ENCODE measurements around the gene PLA2G6. TPM values are rescaled to one million over a fixed set of nuclear protein-coding genes. Genes with fewer than 3 reads are reported as not detected.
A peak's percentile ranks its signal among the peaks of the same experiment; 100 is the strongest.

Gene PLA2G6
- total and polyA plus RNA-seq, 2 of the 4 experiments (the other 2 are of a cell fraction) = 6.1 to 10.3 TPM

GRCh38 chr22:38165922-38166593, 15.6 kb downstream of the PLA2G6 start:
- Histone ChIP-seq H3K23ac (ENCODE audit: low read depth, low read length) (no peak overlapping the region), H3K9ac (ENCODE audit: low read depth, low read length) (no peak overlapping the region), H4K5ac (ENCODE audit: low read depth, low read length) (no peak overlapping the region), H3K27ac (ENCODE audit: insufficient read depth, low read length) (no peak overlapping the region), H4K91ac (ENCODE audit: insufficient read depth, low read depth, low read length) (no peak overlapping the region), H4K20me1 (ENCODE audit: insufficient read depth, low read length) (no peaks in the 10 kb centered on the region), H2BK120ac (ENCODE audit: low read depth, low read length) (no peak overlapping the region), H2AK5ac (ENCODE audit: low read depth, low read length) (peak overlapping the region; percentile 88; the same call in 1 of the 2 replicates), H3K4me1 (ENCODE audit: control insufficient read depth, insufficient read depth, low read length) (peaks cover 6% of the 10 kb centered on the region; the same call in 1 of the 2 replicates), H4K8ac (ENCODE audit: low read depth in 2 of 2, low read length in 2 of 2) (peak overlapping the region in 1 of 2 experiments; percentile 30; a peak in 1 of 4 replicates), H3K14ac (replicated peaks; ENCODE audit: low read depth, low read length) (0 out of 2 replicates have a peak overlapping the region, but pooled peaks have one; percentile 37), H3K56ac (ENCODE audit: extremely low read depth, insufficient read depth, low read length) (no peak overlapping the region), H2BK5ac (ENCODE audit: low read depth, low read length, poor library complexity, severe bottlenecking) (no peak overlapping the region), H2BK15ac (ENCODE audit: low read depth, low read length) (no peak overlapping the region), H2BK20ac (ENCODE audit: low read depth, low read length) (no peak overlapping the region), H3K4me3 (ENCODE audit: insufficient read depth, low read depth, low read length) (no peak overlapping the region), H3K36me3 (ENCODE audit: control insufficient read depth, insufficient read depth, low read length) (no peaks in the 10 kb centered on the region; the same call in 1 of the 2 replicates), H3K9me1 (ENCODE audit: insufficient read depth, low read length) (peaks cover 7% of the 10 kb centered on the region; the same call in 1 of the 2 replicates), H2AFZ (replicated peaks; ENCODE audit: low read length, poor library complexity) (peak overlapping the region; percentile 79), H3K9me3 (ENCODE audit: control insufficient read depth, insufficient read depth, low read length) (no peaks in the 10 kb centered on the region), H3K27me3 (ENCODE audit: control insufficient read depth, insufficient read depth, low read length) (no peaks in the 10 kb centered on the region), H3K4ac (ENCODE audit: low read depth, low read length) (peak overlapping the region; percentile 35; the same call in 1 of the 2 replicates), H3K18ac (ENCODE audit: low read depth, low read length) (no peak overlapping the region), H3K79me1 (ENCODE audit: low read depth in 1 of 2, low read length in 2 of 2) (no peaks in the 10 kb centered on the region; a peak in 1 of 4 replicates), H2AK9ac (replicated peaks; ENCODE audit: low read depth, low read length, poor library complexity) (no peak overlapping the region), H3K4me2 (ENCODE audit: low read depth, low read length) (no peak overlapping the region)
- POLR2A ChIA-PET (ENCODE audit: unreplicated experiment) = no interaction called here
- intact Hi-C loops (cut with micrococcal nuclease) (no loop called here), dilution Hi-C loops (cut with HindIII; ENCODE audit: low sequenced_read_pairs, unreplicated experiment) (no loop called here), in situ Hi-C loops (cut with MboI; ENCODE audit: low sequenced_read_pairs) (no loop called here)
- CTCF ChIA-PET = interaction anchor here (1.4 kb wide), 1 partner anchor 51 kb away, joined by 3 read pairs; no protein-coding TSS in a partner anchor
- no peak for DNase-seq
- ATAC-seq (ENCODE audit: low read depth) = no peak
- TF ChIP-seq ELK1 (IDR thresholded peaks at IDR 0.05; ENCODE audit: borderline replicate concordance, low read depth, low read length) = no peak
- TF ChIP-seq USF2 (IDR thresholded peaks at IDR 0.05; ENCODE audit: low read depth, low read length) = peak; percentile 63; the same call in 1 of the 2 replicates
- WGBS, 2 experiments (ENCODE audit: extremely low coverage in 2 of 2, insufficient read length in 1 of 2) = 89% methylated on average over 10 of the region's 13 CpGs; no CpG with 5 or more reads in 1 of the 2 experiments
- BruUV-seq (replicated peaks) = no TSS peak

Data from IMR-90 (cell line).